ENCODE measurements around the gene TNFRSF6B. TPM values are rescaled to one million over a fixed set of nuclear protein-coding genes. Genes with fewer than 3 reads are reported as not detected.

TNFRSF6B gene
- total RNA-seq, 1 donor from 2014 or later = 0.27 TPM

DNA sequence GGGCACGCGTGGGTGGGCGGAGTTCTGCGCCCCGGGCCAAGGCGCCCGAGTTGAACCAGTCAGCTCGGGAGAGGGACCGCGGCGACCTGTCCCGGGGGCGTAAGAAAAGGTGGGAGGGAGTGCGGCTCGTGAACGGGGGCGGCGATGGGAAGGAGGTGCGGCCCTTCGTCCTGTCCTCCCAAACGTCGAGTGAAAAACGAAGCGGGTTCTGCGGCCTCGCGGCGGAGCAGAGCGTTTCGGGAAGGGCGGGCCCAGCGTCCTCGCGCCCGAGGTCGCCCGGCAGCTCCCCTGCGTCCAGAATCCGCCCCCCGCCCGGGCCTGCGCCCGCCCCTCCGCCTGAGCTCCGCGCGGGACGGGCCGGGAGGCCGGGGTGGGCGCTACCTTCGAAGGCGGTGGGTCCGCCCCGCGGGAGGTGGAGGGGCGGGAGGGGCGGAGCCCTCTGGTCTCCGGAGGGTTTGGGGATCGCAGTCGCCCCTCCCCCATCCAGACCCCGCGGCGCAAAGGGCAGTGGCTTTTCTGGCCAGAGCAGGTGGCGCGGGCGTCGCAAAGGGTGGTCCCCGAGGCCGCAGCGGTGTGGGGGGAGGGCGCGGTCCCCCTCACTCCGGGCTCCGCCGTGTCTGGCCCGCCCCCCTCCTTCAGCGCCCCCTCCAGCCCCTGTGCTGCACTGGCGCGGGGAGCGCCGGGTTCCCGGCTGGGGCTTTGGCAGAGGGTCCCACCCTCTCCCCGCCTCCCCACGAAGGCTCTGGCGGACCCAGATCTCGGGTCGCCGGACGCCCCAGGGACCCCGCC lies 44.1 kb upstream of the TNFRSF6B start:
- peak; percentile 48 for DNase-seq
- intact Hi-C loops (cut with micrococcal nuclease) = no loop called here
- Histone ChIP-seq H3K27me3 (ENCODE audit: low read depth) (peaks cover 14% of the 10 kb centered on the region), H3K4me1 (peaks cover 36% of the 10 kb centered on the region), H3K36me3 (no peaks in the 10 kb centered on the region), H3K27ac (replicated peaks) (peak overlapping the region; percentile 63), H3K4me3 (peak overlapping the region; percentile 70), H3K9me3 (replicated peaks) (no peaks in the 10 kb centered on the region)
- TF ChIP-seq, protein P1, sequence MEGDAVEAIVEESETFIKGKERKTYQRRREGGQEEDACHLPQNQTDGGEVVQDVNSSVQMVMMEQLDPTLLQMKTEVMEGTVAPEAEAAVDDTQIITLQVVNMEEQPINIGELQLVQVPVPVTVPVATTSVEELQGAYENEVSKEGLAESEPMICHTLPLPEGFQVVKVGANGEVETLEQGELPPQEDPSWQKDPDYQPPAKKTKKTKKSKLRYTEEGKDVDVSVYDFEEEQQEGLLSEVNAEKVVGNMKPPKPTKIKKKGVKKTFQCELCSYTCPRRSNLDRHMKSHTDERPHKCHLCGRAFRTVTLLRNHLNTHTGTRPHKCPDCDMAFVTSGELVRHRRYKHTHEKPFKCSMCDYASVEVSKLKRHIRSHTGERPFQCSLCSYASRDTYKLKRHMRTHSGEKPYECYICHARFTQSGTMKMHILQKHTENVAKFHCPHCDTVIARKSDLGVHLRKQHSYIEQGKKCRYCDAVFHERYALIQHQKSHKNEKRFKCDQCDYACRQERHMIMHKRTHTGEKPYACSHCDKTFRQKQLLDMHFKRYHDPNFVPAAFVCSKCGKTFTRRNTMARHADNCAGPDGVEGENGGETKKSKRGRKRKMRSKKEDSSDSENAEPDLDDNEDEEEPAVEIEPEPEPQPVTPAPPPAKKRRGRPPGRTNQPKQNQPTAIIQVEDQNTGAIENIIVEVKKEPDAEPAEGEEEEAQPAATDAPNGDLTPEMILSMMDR (IDR thresholded peaks at IDR 0.05; ENCODE audit: borderline replicate concordance) = no peak

DNA sequence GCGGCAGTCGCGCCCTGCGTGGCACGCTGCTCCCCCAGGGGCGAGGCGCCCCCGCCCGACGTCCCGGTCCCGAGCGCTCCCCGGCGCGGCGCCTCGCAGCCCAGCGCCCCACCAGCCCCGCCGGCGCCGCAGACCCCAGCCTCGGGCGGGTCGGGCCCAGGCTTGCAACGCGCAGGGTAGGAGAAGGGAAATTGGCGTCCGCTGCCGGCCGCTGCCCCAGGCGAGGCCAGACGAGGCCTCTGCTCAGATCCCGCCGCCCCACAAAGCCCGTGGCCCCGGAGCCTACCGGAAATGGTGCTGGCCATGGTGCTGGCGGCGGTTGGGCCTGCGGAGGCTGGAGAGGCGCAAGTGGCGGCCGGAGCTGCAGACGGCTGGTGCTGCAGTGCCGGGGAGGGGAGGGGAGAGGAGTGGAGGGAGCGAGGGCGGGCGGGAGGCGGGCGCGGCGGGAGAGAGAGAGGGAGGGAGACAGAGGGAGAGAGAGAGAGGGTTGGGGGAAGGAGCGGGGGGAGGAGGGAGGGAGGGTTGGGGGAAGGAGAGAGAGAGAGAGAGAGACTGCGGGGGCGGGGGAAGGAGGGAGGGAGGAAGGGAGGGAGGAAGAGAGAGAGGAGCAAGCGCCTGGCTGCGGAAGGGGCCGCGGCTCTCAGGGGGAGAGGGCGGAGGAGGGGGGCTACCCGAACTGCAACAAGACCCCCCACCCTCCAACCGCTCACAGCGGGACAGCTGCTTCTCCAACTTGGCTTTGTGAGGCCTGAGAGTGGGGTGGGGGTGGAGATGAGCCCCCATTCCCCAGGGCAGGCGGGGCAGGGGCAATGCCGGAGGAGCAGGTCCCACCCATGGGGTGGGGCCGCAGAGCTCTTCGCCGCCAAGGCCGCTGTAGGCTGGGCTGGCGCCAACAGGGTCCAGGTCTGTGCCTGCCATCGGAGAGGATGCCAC lies 43.1 kb upstream of the TNFRSF6B start, which contains the start of gene STMN3:
STMN3 (minus strand) TSS at position 384 of the 933 bp plus-strand sequence; CDS start at position 305, 79 bp downstream.
- H3K4me1 ChIP-seq = peaks cover 43% of the 10 kb centered on the region
- no peaks in the 10 kb centered on the region for H3K9me3 ChIP-seq (replicated peaks)
- H3K4me3 ChIP-seq = peak within 1 kb of the TSS; percentile 70
- peak within 1 kb of the TSS; percentile 78 for H3K27ac ChIP-seq (replicated peaks)
- peak; percentile 89 for DNase-seq
- H3K27me3 ChIP-seq (ENCODE audit: low read depth) = peaks cover 14% of the 10 kb centered on the region
- TF ChIP-seq, protein P1 (IDR thresholded peaks at IDR 0.05; ENCODE audit: borderline replicate concordance) = no peak
- H3K36me3 ChIP-seq = no peaks in the 10 kb centered on the region
- intact Hi-C loops (cut with micrococcal nuclease) = no loop called here

DNA sequence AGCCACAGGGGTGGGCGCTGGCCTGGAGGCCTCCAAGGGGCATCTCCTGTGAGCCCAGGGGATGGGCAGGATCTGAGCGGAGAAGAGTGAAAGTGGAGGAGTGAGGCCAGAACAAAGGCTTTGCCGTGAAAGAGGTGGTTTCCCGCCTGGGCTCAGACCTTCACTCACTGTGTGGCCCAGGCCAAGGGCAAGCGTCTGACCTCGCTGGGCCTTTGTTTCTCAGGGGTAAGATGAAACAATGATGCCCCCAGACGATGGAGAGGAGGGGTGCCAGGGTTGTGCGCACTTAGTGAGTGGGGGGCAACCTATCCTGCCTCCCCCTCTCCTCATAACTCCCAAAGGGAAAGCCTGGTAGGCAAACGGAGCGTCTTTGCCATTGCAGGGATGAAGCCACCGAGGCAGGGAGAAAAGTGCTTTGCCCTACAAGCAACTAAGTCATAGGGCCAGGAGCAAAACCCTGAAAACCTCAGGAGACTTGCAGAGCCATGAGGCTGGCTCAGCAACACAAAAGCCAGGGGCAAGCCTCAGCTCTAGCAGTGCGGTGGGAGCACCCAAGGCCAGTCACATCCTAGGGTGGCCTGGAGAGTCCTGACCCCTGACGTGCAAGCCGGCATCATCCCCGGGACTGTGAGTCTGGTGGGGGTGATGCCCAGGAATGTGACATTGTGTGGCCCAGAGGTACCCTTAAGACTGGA lies 42.3 kb upstream of the TNFRSF6B start:
- H3K27ac ChIP-seq (replicated peaks) = peak overlapping the region; percentile 78
- no peaks in the 10 kb centered on the region for H3K36me3 ChIP-seq
- peaks cover 14% of the 10 kb centered on the region for H3K27me3 ChIP-seq (ENCODE audit: low read depth)
- H3K4me3 ChIP-seq = peak overlapping the region; percentile 70
- intact Hi-C loops (cut with micrococcal nuclease) = no loop called here
- peaks cover 47% of the 10 kb centered on the region for H3K4me1 ChIP-seq
- TF ChIP-seq, protein P1 (IDR thresholded peaks at IDR 0.05; ENCODE audit: borderline replicate concordance) = no peak
- DNase-seq = no peak
- H3K9me3 ChIP-seq (replicated peaks) = no peaks in the 10 kb centered on the region

DNA sequence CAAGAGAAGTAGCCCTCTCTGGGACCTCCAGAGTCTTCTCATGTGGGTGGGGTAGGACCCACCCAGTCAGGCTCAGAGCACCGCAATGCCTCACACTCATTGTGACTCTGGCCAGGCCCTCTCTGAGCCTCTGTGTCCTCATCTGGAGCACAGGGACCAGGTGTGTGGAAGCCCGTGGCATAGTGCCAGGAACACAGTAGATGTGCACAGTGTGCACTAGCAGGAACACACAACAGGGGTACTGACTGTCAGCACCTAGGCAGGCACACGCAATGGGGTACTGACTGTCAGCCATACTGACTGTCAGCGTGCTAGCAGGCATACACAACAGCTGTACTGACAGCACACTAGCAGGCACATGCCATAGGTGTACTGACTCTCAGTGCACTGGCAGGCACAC lies 41.2 kb upstream of the TNFRSF6B start:
- H3K4me3 ChIP-seq = no peak overlapping the region
- no peaks in the 10 kb centered on the region for H3K36me3 ChIP-seq
- DNase-seq = no peak
- no peaks in the 10 kb centered on the region for H3K9me3 ChIP-seq (replicated peaks)
- no peak overlapping the region for H3K27ac ChIP-seq (replicated peaks)
- intact Hi-C loops (cut with micrococcal nuclease) = no loop called here
- TF ChIP-seq, protein P1 (IDR thresholded peaks at IDR 0.05; ENCODE audit: borderline replicate concordance) = no peak
- peaks cover 54% of the 10 kb centered on the region for H3K4me1 ChIP-seq
- peaks cover 14% of the 10 kb centered on the region for H3K27me3 ChIP-seq (ENCODE audit: low read depth)

DNA sequence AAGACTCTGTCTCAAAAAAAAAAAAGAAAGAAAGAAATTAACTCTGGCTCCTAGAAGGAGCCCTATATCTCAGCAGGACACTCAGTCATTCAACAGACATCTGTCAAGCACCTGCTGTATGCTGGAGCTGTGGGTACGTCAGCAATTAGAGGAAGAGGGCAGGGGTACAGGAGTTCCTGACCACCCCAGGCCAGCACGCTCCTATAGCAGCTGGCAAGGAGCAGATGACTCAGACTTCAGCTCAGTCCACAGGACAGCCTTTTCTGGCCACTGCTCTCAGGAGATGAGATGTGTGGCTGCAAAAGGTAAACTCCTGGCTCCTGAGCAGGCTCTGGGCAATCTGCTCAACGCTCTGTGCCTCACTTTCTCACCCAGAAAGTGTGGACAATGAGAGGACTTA lies 40.0 kb upstream of the TNFRSF6B start:
- TF ChIP-seq, protein P1 (IDR thresholded peaks at IDR 0.05; ENCODE audit: borderline replicate concordance) = no peak
- intact Hi-C loops (cut with micrococcal nuclease) = no loop called here
- peaks cover 8% of the 10 kb centered on the region for H3K36me3 ChIP-seq

More for the DNA sequence above, 40.0 kb upstream of the TNFRSF6B start:
- Histone ChIP-seq H3K27ac (replicated peaks) (no peak overlapping the region), H3K9me3 (replicated peaks) (no peaks in the 10 kb centered on the region), H3K4me1 (peaks cover 49% of the 10 kb centered on the region), H3K4me3 (no peak overlapping the region), H3K27me3 (ENCODE audit: low read depth) (peaks cover 14% of the 10 kb centered on the region)
- DNase-seq = no peak
